NCI-H526 (cell line): Measurements from ENCODE around the gene PRIMA1.

Experiments
- DNase-seq, 2 experiments: peaks; one replicate each; lab custom pipeline; 2025; lab: John Stamatoyannopoulos, UW

PRIMA1 gene

DNA sequence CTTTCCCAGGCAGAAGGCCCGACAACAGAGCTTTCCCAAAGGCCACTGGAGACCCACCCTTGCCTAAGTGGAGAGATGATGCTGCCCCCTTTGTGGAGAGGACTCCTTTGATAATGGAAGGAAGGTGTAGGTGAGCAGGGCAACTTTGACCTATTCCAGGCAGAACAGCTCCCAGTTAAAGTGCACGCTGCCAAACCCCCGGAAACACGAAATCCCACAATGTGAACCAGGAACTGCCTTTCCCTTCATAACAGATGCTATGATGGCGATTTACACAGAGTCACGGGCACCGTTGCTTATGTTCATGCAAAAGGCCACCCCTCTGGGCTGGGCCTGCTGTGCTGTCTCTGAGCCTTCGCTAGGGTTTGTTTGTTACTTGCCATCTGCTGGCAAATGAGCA is 34.6 kb downstream of the PRIMA1 start:
- no peak for DNase-seq

DNA sequence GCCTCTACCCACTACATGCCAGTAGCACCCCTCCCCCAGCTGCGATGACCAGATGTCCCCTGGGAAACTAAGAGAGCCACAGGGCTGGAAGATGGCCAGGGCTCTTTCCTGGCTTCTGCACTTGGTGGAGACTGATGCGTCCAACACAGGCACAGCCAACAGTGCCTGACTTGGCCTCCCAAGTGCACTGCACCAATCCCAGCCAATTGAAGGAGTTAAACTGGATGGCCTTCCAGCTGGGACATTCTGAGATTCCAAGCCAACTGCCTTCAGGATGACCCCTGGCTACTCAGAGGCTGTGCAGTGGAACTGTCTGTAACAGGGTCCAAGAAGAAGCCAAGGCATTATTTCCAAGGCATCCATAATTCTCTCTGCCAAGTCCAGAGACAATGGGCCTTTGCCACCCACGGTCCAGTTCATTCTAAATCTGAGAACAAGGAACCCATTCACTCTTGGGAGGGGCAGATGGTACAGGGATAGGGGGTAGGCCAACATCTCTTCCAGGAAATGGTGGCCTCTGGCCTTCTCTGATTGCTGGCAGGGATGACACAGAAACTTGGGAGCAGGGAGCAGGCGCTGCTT is 35.2 kb downstream of the PRIMA1 start:
- DNase-seq = no peak

DNA sequence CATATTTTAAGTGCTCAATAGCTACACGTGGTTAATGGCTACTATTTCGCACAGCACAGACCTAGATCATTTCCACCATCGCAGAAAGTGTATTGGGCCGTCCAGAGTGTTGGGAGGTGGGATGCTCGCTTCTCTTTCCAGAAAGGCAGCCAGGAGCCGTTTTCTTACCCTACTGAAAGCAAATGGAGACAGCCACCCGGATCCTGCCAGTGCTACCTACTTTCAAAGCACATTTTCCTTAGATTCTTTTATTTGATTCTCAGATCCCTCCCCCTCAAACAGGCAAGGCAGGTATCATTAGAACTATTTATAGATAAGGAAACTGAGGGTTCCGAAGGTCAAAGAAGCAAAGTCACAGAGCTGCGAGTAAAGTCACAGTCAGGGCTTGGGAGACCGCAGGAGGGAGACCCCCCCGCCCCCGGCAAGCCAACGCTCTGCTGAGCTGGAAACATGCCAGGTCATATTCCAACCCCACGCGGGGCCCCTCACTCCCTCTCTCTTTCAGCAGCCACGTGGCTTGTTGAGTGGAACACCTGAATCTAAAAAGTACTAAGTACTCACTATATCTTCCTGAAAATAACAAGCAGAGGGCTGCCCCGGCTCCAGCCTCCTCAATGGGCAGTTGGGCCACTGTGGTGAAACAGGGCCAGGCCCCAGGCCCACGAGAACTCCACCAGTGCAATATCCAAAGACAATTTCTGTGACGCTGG is 36.2 kb downstream of the PRIMA1 start:
- no peak for DNase-seq

DNA sequence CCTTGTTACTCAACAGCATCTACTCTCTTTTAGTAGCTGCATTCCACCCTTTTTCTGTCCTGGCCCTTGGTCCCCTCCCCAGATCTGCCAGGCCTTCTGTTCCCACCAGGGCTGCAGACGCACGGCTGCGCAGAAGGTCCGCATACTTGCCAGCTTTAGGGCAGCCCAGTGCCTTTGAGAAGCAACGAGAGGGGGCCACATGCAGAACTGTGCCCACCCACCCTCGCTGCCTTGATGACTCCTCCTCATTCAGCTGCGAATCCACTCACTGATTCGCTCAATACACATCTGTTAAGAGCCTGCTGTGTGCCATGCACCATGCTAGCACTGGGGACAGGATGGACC is 39.2 kb downstream of the PRIMA1 start:
- DNase-seq = no peak

DNA sequence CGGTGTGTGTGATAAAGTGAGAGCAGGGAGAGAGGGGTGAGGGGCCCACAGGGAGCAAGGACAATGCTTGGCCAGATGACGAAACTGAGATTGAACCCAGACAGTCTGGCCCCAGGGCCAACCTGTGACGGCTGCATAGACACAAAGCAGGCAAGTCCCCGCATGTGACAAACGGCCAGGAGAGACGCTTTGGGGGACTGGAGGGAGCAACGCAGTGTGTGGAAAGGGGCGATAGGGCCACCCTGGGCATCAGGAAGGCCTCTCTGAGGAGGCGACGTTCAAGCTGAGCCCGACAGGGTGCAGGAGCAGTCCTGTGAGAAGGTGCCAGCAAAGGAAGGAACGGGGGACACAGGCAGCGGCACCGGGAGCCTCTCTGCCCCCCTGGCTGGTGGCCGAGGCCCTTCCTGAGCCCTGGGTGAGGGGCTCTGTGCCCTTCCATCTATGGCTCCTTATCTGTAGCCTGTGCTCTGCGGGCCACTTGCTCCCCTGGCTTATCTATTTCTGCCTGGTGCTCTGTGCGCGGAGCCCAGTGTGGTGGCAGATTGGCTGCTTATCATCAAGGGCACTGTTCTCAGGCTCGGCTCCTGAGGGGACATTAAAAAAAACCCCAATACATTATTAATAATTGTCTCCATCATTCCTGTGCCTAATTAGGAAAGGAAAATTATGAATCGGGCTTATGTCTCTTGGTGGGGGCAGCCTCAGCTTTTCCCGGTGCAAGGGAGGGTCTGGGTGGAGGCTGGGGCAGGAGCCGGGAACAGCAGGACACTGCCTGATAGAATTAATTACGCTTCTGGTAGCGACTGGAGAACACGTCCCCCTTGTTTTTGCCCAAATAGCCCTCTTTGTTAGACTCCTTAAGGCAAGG is 39.8 kb downstream of the PRIMA1 start:
- no peak for DNase-seq

DNA sequence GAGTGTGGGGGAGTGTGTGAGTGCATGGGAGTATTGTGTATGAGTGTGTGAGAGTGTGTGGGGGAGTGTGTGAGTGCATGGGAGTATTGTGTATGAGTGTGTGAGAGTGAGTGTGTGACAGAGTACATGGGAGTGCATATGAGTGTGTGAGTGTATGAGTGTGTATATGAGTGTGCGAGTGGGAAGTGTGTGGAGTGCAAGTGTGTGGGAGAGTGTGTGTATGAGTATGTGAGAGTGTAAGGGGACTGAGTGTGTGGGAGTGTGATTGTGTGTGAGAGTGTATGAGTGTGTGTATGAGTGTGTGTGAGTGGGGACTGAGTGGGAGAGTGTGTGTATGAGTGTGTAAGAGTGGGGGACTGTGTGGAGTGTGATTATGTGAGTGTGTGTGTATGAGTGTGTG is 40.7 kb downstream of the PRIMA1 start:
- DNase-seq = no peak

DNA sequence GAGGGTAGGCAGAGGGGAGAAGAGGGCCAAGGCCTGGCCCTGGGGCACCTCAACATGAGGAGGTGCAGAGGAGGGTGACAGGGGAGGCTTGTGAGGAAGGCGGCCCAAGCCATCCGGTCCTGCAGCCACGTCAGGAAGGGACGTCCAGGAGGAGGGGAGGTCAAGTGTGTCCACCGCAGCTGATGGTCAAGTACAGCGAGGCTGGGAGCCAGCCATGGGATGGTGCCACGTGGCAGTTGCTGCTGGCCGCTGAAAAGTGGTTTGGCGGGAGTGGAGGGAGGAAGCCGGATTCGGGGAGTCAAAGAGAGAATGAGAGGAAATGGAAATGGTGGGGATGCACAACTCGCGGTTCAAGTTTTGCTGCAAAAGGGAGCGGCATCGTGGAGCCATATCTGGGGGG is 41.2 kb downstream of the PRIMA1 start:
- DNase-seq = no peak

DNA sequence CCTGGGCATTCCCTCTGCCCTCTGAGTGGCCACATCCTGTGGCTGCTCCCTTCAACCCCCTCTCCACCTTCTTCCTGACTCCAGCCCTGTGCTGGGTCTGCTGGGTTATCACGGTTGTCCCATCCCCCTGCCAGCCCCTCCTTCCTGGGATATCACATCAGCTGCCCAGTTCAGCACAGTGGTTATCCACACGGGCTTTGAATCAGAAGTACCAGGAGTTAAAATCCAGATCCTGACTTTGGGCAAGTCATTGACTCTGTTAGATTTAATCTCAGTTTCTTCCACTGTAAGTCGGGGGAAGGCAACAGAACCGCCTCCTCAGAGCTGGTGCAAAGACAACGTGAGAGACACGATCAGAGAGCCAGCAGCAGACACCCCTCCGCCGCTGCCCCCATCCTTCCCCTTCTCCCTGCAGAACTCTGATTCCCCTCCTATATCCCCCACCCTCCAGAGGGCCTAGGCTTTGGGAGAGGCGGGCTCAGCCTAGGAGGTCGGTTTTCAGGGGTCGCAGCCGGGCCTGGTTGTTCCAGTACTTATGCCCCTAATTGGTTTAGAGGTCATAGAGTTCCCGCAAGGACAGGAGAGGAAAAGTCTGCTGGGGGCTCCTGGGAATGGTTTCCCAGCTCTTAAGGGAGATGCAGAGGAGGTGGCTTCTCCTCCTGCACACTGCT is 42.5 kb downstream of the PRIMA1 start:
- DNase-seq = no peak

DNA sequence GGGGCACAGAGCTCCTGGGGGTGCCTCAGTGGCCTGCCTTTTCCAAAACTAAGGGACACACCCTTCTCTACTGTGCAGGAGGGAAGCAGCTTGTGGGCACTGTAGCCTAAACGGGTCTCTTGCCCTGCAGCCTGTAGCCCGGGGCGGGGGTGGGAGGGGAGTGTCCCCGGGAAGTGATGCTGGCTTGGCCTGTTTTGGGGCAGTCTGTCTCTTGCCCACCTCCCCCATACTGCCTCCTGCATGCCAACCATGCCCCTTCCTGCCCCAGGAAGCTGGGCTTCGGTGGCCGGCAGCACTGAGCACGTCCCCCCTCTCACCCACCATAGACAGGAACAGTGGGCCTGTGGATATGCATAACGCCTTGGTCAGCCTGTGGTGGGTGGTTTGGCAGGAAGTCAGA is 43.4 kb downstream of the PRIMA1 start:
- no peak for DNase-seq

DNA sequence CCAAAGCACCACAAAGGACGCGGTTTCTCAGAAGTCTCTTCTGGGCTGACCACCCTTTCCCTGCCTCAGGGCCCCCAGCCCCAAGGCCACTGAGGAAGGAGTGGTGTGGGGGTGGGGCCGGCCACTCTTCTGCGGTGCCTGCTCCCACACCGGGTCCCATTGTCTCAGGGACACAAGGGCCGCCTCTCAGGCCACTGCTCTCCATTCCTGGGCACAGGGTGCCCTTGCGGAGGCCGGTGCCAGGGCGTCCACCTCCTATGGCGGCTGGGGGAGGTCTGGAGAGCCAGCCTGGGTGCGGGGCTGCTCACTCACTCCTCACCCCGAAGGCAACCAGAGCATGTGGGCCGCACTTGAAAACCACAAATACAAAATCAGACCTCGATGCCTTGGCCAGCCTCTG is 44.1 kb downstream of the PRIMA1 start:
- no peak for DNase-seq

DNA sequence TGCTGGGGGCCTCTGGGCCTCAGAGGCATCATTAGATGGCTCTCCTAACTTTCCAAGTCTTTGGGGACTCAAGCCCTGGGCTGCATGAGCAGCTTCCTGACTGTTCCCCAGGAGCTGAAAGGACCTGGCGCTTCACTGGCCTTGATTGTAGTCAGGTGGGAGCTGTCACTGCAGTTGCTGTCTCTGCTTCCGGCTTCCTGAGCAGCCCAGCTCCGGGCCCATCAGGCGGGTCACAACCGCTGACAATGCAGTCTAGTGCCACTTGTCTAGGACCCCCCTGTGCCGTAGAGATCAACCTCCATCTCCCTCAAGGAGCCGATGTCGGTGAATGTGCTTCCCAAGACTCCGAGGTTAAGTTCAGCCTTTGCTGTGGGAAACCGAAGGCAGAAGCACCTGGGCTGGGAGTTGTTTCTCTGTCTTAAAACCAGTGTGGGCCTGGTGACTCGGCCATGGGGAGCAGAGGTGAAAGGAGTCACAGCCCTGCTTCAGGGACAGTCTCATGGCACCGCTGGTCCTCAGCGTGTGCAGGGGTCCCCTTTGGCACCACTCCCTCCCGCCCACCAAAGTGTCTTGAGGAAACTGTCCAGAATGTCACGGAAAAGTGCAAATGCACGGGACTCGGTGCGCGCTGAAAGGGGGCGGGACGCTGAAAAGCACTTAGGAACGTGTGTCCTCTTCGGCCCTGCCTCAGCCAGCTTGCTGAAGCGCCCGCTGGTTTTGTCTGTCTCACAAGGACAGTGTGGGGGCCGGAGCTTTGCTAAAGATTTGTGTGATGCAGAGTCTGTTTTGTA is 44.8 kb downstream of the PRIMA1 start:
- DNase-seq = no peak

DNA sequence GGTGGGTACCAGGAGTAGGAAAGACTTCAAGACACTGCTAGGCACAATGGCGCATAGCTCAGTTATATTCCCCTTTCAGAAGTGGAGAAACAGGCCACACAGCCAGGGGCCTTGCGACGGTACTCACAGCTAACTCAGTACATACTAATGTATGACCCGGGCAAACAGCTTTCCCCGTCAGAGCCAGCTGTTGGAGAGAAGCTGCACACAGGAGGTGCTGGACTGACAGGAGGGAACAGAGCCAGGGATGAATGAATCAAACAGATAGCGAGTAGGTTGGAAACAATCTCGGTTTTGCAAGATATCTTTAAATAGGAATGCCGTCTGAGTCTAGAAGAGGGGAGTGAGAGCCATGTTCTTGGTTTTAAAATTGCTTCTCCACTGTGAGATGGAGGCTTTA is 45.5 kb downstream of the PRIMA1 start:
- DNase-seq = no peak

DNA sequence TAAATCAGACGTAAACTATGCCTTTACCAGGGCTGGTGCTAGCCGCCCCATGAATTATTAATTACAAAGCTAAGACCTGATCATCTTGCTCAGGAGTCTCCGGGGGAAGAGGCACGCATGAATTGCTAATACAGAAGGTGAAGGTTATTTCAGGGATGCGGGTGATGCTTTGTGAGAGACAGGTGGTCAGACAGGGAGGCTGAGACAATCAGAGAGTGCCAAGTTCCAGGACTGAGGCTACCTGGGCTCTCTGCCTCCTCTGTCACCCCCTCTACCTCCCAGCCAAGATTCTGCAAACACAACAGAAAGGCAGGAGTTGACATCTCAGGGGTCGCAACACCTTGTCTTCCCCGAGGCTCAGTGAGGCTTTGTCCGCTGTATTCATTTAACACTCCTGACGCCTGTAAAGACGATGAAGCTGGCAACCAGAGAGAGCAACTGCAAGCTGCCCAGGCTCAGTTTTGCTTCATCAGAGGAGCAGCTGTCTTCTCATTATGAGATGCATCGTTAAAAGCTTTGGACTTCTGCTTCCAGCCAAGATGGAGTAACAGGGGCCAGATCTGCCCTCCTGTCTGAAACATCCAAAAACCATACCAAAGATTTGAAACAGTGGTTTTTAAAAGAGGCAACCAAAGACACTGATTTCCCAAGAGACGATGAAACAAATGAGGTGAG is 46.6 kb downstream of the PRIMA1 start:
- DNase-seq = no peak

DNA sequence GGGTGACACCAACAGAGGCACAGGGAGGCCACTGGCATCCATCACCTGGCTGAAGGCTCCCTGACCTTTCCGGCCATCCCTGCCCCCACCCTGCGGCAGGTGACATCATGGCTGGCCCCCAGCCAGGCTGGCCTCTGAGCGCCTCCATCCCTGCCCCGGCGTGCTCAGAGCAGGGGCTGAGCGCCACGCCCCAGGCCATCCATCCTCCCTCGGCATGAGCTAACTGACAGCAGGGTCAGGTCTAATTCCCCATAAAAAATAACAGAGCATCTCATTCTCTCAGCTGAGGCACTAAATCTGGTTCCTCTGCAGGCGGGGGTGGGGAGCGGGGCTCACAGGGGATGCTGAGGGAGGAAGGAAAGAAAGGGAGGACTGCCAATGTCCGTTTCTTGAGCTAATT is 50.7 kb downstream of the PRIMA1 start:
- DNase-seq = no peak

DNA sequence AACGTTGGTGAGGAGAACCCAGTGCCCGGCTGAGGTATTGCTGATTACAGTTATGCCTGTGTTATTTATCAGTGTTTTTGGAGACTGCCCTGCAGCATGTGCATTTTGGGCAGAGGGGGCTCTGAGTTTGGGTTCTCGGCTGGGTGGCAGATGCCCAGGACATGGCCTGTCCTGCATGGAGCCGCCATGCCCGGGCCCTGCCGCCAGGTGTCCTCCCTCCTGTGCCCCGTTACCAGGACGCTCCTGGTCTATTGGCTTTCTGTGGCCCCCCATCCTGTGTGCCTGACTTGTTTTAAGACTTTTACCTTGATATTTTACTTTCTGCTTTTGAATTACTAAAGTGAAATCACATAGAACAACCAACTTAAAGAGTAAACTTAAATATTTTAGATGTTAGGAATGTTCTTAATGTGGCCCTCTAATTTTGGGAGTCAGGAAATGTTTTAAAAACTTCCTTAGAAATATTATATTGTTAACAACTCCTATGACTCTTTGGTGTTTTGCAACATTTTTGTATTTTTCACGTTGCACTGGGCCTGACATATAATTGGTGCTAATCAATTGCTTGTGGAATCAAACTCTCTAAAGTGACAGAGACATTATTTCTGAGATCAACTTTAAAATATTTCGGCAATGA is 51.8 kb downstream of the PRIMA1 start:
- DNase-seq = peak in 1 of 2 experiments; percentile 21

DNA sequence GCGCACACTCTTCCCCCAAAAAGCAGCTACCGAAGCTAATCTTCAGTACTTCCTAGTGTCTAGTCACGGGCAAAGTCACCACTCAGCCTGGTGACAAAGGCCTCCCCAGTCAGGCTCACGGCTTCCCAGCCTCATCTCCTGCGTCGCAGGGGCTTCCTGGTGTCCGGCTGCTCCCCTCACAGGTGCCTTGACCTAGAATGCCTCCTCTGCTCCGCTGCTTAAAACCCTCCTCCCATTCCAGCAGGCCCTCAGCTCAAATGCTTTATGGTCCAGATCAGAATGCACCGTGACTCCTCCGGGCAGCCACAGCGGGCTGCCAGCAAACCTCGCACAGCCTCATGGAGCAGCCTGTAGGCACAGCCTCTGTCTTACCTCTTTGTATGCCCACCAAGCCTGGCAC is 53.1 kb downstream of the PRIMA1 start:
- no peak for DNase-seq

DNA sequence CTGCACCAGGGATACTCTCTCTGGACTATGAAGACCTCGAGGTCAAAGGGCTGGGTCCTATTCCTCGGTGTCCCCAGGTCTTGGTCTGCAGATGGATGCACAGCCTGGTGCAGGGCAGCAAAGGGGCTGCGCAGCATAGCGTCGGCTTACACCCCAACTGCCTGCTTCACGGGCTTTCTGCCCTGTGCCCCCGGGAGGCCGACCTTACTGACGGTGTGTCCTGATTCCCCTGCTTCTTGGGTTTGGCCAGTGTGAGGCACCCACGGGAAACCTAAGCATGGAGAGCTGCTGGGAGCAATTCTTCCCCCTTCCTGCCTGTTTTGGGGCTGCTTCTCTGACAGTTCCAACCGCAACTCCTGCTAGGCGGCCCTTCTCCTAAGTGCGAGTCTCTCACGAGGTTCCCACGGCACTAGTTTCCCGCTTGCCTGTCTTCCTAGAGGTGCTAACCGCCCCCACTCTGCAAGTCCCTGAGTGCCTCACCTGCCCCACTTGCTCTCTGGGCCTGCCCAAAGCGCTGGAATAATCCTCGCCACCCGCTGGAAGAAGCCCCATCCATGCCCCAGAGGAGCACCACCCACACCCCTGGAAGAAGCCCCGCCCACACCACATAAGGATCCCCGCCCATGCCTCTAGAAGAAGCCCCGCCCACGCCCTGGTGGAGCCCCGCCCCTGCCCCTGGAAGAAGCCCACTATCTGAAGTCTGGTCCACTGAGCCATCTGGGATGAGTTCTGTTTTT is 54.0 kb downstream of the PRIMA1 start:
- peak in 1 of 2 experiments; percentile 41 for DNase-seq

DNA sequence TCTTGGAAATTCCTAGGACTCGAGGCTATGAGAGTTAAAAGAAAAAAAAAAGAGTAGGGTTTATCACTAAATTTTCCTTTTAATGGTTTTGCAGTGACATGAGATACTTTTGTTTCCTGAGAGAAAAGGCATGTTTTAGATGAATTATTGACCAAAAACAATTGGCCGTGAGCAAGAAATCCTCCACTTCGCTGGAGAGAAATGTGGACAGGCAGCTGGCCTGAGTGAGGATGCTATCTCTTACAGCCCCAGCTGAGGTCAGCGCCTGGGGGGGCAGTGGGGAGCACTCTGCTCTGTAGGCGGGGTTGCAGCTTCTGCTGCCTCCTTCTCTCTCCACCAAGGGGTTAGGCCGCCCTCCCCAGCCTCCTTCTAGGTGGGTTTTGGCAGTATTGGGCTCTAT is 54.7 kb downstream of the PRIMA1 start:
- no peak for DNase-seq

DNA sequence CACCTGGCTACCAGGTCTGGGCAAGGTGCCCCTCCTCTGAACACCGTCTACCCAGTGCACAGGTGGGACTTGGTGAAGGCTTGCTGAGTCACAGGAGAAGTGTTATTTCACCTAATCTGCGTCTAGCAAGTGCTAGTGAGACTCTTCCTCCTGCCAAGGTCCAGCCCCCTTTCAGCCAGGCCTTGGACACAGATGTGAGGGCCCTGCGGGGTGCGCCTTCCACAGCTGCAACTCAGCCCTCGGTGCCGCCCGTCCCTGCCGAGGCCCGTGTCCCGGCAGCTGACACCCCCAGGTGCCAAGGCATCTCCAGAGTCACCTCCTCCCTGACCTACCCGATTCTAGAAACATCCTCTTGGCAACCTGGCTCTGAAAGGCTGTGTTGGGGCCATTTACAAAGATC is 55.1 kb downstream of the PRIMA1 start:
- no peak for DNase-seq

DNA sequence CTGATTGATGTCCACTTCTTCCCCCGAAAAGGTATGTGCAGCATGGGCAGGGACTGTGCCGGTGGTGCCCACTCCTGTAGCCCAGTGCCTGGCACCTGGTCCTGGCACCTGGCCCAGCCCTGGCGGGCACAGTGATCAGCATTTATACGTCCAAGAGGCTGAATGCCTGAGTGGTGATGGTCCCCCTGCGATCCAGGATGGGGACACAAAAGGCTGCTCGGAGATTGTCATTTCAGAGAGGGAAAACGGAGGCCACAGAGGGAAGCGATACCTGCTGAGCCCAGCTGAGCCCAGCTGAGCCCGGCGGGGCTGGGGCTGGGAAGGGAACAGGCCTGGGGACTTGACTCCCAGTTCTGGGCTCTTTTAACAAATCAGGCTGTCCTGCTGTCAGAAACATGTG is 55.8 kb downstream of the PRIMA1 start:
- DNase-seq = no peak
